GM18502 (cell line): ENCODE data around the gene SIK1.
A peak's percentile ranks its signal among the peaks of the same experiment; 100 is the strongest.
"Not testable (repeated sequence)": the region's sequence is repeated elsewhere in the genome, so short reads cannot be mapped to it uniquely, and the experiment has no call there.

ENCODE experiments used
- ATAC-seq: cut with Tn5 transposase; IDR thresholded peaks from one replicate; pipeline ENCODE4 v1.9.1; 2021; ENCODE audit warnings: mild to moderate bottlenecking; ENCODE audit not compliant: unreplicated experiment, poor library complexity

The SIK1 gene

GRCh38 chr21:43440835-43441727 lies 14.2 kb upstream of the SIK1 start:
- not testable (repeated sequence) for ATAC-seq

GRCh38 chr21:43439316-43440075 lies 12.6 kb upstream of the SIK1 start:
- ATAC-seq: not testable (repeated sequence)

GRCh38 chr21:43436272-43436671 lies 9.3 kb upstream of the SIK1 start:
- ATAC-seq: not testable (repeated sequence)

GRCh38 chr21:43433340-43434136 lies 6.6 kb upstream of the SIK1 start:
- not testable (repeated sequence) for ATAC-seq

- ATAC-seq: not testable (repeated sequence)
These were observed 4.0 kb upstream of the SIK1 start for GRCh38 chr21:43430830-43431416.

GRCh38 chr21:43428964-43429363 lies 2.0 kb upstream of the SIK1 start:
- ATAC-seq: not testable (repeated sequence)

GRCh38 chr21:43427242-43427559 lies 270 bp upstream of the SIK1 start:
- ATAC-seq: peak; percentile 88

GRCh38 chr21:43426004-43426403 lies 927 bp downstream of the SIK1 start:
- ATAC-seq: not testable (repeated sequence)

- ATAC-seq: not testable (repeated sequence)
These were observed 7.5 kb downstream of the SIK1 start for GRCh38 chr21:43419475-43419874.

- ATAC-seq: not testable (repeated sequence)
These were observed 12.4 kb downstream of the SIK1 start for GRCh38 chr21:43414576-43414975.

GRCh38 chr21:43412020-43412788 lies 14.7 kb downstream of the SIK1 start:
- ATAC-seq: not testable (repeated sequence)

- ATAC-seq: not testable (repeated sequence)
These were observed 16.4 kb downstream of the SIK1 start for GRCh38 chr21:43410456-43411068.

GRCh38 chr21:43407139-43407538 lies 19.8 kb downstream of the SIK1 start:
- not testable (repeated sequence) for ATAC-seq

- ATAC-seq: not testable (repeated sequence)
These were observed 22.5 kb downstream of the SIK1 start for GRCh38 chr21:43404450-43404849.

- not testable (repeated sequence) for ATAC-seq
These were observed 23.1 kb downstream of the SIK1 start for GRCh38 chr21:43403651-43404430.

- ATAC-seq: not testable (repeated sequence)
These were observed 25.8 kb downstream of the SIK1 start for GRCh38 chr21:43401125-43401524.

- ATAC-seq: not testable (repeated sequence)
These were observed 27.3 kb downstream of the SIK1 start for GRCh38 chr21:43399595-43400015.

- ATAC-seq: not testable (repeated sequence)
These were observed 27.8 kb downstream of the SIK1 start for GRCh38 chr21:43399136-43399535.
